Upper lobe of left lung (tissue), 6 donors: ENCODE data around the gene ABCA13. TPM values are rescaled to one million over a fixed set of nuclear protein-coding genes. Genes with fewer than 3 reads are reported as not detected.

Experiments
- ATAC-seq, 2 donors: fragments of 200-7000 bp; cut with Tn5 transposase; one replicate each; pipeline ENCODE4 v1.9.1; 2022; ENCODE audit warnings: mild to moderate bottlenecking in 2 of 2, moderate library complexity in 2 of 2; ENCODE audit not compliant: low FRiP score in 2 of 2
- DNase-seq, 2 donors: peaks; one replicate each; pipeline ENCODE4 v3.0.0-alpha.2; 2019 to 2020
- H3K27ac ChIP-seq, 4 donors: fragments of 200-600 bp; sonication (generic); one replicate each; pipeline ENCODE4 v1.5.1; 2016 to 2019
- H3K27me3 ChIP-seq, 4 donors: fragments of 200-600 bp; sonication (generic); one replicate each; pipeline ENCODE4 v1.5.1; 2017 to 2019
- H3K36me3 ChIP-seq, 4 donors: fragments of 200-600 bp; sonication (generic); one replicate each; pipeline ENCODE4 v1.5.1; 2016 to 2019
- H3K4me1 ChIP-seq, 4 donors: fragments of 200-600 bp; sonication (generic); one replicate each; pipeline ENCODE4 v1.5.1; 2018 to 2019
- H3K4me3 ChIP-seq, 4 donors: fragments of 200-600 bp; sonication (generic); one replicate each; pipeline ENCODE4 v1.5.1; 2017 to 2019; ENCODE audit warnings: mild to moderate bottlenecking in 2 of 4, moderate library complexity in 1 of 4
- H3K9me3 ChIP-seq, 4 donors: fragments of 200-600 bp; sonication (generic); one replicate each; pipeline ENCODE4 v1.5.1; 2018 to 2019
- EP300 ChIP-seq, 4 donors: sonication (generic); formaldehyde crosslinking; IDR thresholded peaks; one replicate each; pipeline ENCODE4 v1.5.1; 2017; ENCODE audit warnings: antibody characterized with exemption in 4 of 4, control low read depth in 2 of 4
- POLR2A ChIP-seq, 4 donors: fragments of 450-650 bp; IDR thresholded peaks; one replicate each; pipeline ENCODE4 v1.5.1; 2016 to 2017; ENCODE audit warnings: antibody characterized with exemption in 4 of 4, mild to moderate bottlenecking in 2 of 4
- POLR2AphosphoS5 ChIP-seq, 2 donors: sonication (generic); formaldehyde crosslinking; IDR thresholded peaks; one replicate each; pipeline ENCODE4 v1.5.1; 2017; ENCODE audit warnings: antibody characterized with exemption in 2 of 2
- WGBS, 2 donors: methylation state at CpG; one replicate each; pipeline ENCODE4 v1.1.5; 2017 to 2018; 5-methylcytosine and 5-hydroxymethylcytosine counted together
- total RNA-seq, 6 donors: library from RNA; depleted of rRNA in 4 of 6; stranded (reverse); fragments of >200 nt in 4 of 6; gene quantifications; one replicate each; pipeline versions ENCODE4 v1.1.0 to v1.2.1, GENCODE V29; 2016 to 2021
- TF ChIP-seq, protein P1 (sequence below), 6 experiments: fragments of 450-650 bp in 4 of 6; fragments of 200-600 bp in 2 of 6; sonication (generic) in 2 of 6; IDR thresholded peaks; one replicate each; pipeline ENCODE4 v1.5.1; 2016 to 2019; ENCODE audit warnings: antibody characterized with exemption in 6 of 6
- donor health status: DM: no; HTN: no; CAD: no; lungs with moderate emphysema.
- donor health status: DM: no; HTN: yes; CAD: no; lungs with severe emphysema.

ABCA13 gene
- total RNA-seq, 6 donors from 2014 or later: 0.49 to 27.7 (median 7.1) TPM

DNA sequence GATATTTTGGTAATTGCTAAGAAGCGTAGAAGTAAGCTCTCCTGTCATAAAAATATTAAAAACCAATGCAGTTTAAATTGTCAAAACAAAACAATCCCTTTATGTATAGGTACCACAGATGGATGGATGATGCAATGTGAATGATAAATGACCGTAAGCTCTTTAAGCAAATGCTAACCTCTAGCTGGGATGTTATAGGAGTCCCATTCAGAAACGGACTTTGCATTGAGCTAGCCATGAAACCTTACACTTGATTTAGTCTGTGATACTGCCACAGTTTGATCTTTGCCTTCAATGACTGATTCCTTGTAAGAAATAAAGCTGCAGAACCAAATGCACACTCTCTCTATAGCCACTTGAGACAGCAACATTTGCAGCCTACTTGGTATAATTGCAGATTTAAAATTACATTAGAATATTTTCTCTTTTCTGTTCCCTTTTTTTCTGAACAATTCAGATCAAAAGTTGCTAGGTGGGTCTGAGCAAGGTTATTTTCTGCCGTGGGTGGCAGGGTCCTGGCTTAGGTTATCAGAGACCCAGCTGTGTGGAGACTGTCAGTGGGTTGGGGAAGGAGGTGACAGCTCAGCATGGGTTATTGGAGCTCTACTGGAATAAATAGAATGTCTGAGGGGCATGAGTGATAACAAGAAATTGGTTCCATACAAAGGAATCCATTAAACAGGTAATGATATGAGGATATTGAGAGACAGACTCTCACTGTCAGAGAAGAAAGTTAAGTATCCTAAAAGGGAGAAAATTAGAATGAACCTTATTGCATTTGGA, 494.3 kb downstream of the ABCA13 start:
- WGBS, 2 donors: 60 to 72% methylated on average over 4 of the region's 4 CpGs
- TF ChIP-seq POLR2A (IDR thresholded peaks at IDR 0.05) (no peak), EP300 (IDR thresholded peaks at IDR 0.05) (no peak), POLR2AphosphoS5 (IDR thresholded peaks at IDR 0.05) (no peak)
- TF ChIP-seq, protein P1, sequence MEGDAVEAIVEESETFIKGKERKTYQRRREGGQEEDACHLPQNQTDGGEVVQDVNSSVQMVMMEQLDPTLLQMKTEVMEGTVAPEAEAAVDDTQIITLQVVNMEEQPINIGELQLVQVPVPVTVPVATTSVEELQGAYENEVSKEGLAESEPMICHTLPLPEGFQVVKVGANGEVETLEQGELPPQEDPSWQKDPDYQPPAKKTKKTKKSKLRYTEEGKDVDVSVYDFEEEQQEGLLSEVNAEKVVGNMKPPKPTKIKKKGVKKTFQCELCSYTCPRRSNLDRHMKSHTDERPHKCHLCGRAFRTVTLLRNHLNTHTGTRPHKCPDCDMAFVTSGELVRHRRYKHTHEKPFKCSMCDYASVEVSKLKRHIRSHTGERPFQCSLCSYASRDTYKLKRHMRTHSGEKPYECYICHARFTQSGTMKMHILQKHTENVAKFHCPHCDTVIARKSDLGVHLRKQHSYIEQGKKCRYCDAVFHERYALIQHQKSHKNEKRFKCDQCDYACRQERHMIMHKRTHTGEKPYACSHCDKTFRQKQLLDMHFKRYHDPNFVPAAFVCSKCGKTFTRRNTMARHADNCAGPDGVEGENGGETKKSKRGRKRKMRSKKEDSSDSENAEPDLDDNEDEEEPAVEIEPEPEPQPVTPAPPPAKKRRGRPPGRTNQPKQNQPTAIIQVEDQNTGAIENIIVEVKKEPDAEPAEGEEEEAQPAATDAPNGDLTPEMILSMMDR (IDR thresholded peaks at IDR 0.05): no peak
- Histone ChIP-seq H3K4me3 (no peak overlapping the region), H3K36me3 (no peaks in the 10 kb centered on the region), H3K9me3 (no peaks in the 10 kb centered on the region), H3K27me3 (no peaks in the 10 kb centered on the region), H3K27ac (no peak overlapping the region), H3K4me1 (no peaks in the 10 kb centered on the region)
- no peak for DNase-seq
- ATAC-seq: no peak

DNA sequence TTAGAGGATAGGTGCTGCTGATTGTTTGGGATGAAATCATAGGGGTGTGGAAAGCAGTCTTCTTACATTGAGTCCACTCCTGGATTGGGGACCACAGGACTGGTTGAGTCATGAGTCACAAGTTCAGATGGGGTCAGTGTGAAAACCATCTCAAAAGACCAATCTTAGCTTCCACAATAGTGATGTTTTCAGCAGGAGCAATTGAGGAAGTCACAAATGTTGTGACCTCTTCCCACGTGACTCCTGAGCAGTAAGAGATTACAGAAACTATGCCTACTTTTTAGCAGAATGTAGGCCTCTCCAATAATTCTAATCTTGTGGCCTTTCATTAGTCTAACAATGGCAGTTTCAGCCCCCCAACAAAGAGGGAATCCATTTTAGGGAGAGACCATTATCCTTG, 496.1 kb downstream of the ABCA13 start:
- DNase-seq (no peak), ATAC-seq (no peak)
- no peaks in the 10 kb centered on the region for H3K36me3 ChIP-seq
- H3K4me3 ChIP-seq: no peak overlapping the region
- 46 to 62% methylated on average over 1 of the region's 1 CpG for WGBS, 2 donors
- H3K27ac ChIP-seq: no peak overlapping the region
- no peaks in the 10 kb centered on the region for H3K27me3 ChIP-seq
- no peaks in the 10 kb centered on the region for H3K9me3 ChIP-seq
- TF ChIP-seq, protein P1 (IDR thresholded peaks at IDR 0.05): no peak
- TF ChIP-seq EP300 (IDR thresholded peaks at IDR 0.05) (no peak), POLR2AphosphoS5 (IDR thresholded peaks at IDR 0.05) (no peak), POLR2A (IDR thresholded peaks at IDR 0.05) (no peak)
- no peaks in the 10 kb centered on the region for H3K4me1 ChIP-seq

DNA sequence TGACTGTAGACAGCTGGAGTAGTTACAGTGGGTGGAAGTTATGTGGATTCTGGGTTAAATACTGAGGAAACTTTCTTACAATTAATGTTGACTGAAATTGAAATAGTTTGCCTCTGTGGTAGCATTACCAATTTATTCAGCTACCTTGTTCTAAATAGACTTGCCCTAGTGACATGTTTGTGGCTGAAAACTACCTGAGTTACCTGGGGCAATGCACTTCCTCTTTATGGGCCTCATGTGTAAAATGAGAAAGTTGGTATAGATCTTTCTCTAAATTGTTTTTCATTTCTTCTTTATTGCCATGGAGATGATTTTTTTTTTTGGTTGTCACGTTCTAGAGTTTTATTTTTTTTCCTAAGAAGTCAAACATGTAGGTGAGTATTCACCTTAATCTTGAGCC, 500.4 kb downstream of the ABCA13 start:
- H3K36me3 ChIP-seq: no peaks in the 10 kb centered on the region
- DNase-seq (no peak), ATAC-seq (no peak)
- no peak overlapping the region for H3K27ac ChIP-seq
- TF ChIP-seq EP300 (IDR thresholded peaks at IDR 0.05) (no peak), POLR2A (IDR thresholded peaks at IDR 0.05) (no peak), POLR2AphosphoS5 (IDR thresholded peaks at IDR 0.05) (no peak)
- TF ChIP-seq, protein P1 (IDR thresholded peaks at IDR 0.05): no peak
- H3K4me3 ChIP-seq: no peak overlapping the region
- no peaks in the 10 kb centered on the region for H3K27me3 ChIP-seq
- no peaks in the 10 kb centered on the region for H3K9me3 ChIP-seq
- no peaks in the 10 kb centered on the region for H3K4me1 ChIP-seq
- 67 to 88% methylated on average over 1 of the region's 1 CpG for WGBS, 2 donors

DNA sequence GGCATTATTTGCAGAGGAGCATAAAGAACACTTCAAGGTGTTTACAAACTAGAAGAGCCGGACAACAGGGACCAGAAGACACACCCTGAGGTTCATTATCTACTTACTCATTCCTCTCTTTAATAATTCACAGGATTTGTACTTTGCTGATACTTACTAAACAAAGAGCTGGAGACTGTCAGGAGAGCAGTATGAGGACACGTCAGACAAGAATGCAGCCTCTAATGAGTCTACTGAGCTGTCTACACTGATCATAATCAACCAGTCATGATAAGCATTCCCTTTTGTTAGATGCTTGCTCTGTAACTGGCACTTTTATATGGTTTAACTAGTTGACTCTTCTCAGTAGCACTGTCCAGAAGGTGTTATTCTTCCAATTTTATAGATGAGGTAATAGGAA, 509.7 kb downstream of the ABCA13 start:
- DNase-seq: no peak
- no peak overlapping the region for H3K4me3 ChIP-seq
- H3K27ac ChIP-seq: no peak overlapping the region
- 31 to 57% methylated on average over 2 of the region's 2 CpGs for whole genome bisulfite sequencing, 2 donors
- no peaks in the 10 kb centered on the region for H3K4me1 ChIP-seq
- no peaks in the 10 kb centered on the region for H3K27me3 ChIP-seq
- H3K36me3 ChIP-seq: no peaks in the 10 kb centered on the region
- TF ChIP-seq POLR2A (IDR thresholded peaks at IDR 0.05): no peak
- TF ChIP-seq, protein P1 (IDR thresholded peaks at IDR 0.05): no peak
- no peak for TF ChIP-seq EP300 (IDR thresholded peaks at IDR 0.05)
- TF ChIP-seq POLR2AphosphoS5 (IDR thresholded peaks at IDR 0.05): no peak
- no peaks in the 10 kb centered on the region for H3K9me3 ChIP-seq
- no peak for ATAC-seq

DNA sequence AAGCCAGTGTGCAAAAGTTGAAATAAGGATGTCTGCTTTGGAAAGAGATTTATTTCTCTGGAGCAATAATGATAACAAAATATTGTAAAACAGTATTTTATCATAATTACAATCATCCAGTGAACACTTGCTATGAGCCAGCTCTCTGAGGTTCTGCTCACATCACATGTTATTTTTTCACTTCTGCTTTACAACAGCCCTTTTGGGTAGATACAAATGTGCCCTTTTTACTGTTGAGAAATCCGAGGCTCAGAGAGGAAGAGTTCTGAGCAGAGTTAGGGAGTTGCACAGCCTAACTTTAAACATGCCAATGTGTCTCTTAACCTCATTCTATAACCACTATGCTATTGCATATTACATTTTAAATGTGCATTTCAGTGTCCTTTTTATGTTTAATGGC, 520.5 kb downstream of the ABCA13 start:
- H3K9me3 ChIP-seq: no peaks in the 10 kb centered on the region
- H3K4me3 ChIP-seq: no peak overlapping the region
- H3K4me1 ChIP-seq: no peaks in the 10 kb centered on the region
- no peaks in the 10 kb centered on the region for H3K27me3 ChIP-seq
- ATAC-seq: peak in 1 of 2 donors; percentile 76
- H3K36me3 ChIP-seq: no peaks in the 10 kb centered on the region
- H3K27ac ChIP-seq: no peak overlapping the region
- no peak for TF ChIP-seq EP300 (IDR thresholded peaks at IDR 0.05)
- no peak for TF ChIP-seq POLR2A (IDR thresholded peaks at IDR 0.05)
- TF ChIP-seq POLR2AphosphoS5 (IDR thresholded peaks at IDR 0.05): no peak
- TF ChIP-seq, protein P1 (IDR thresholded peaks at IDR 0.05): no peak
- DNase-seq: no peak
- 26 to 47% methylated on average over 1 of the region's 1 CpG for WGBS, 2 donors
